HG02759 (cell line): Measurements from ENCODE around the gene TUBG2.

Source experiments
- ATAC-seq: cut with Tn5 transposase; IDR thresholded peaks from one replicate; pipeline ENCODE4 v1.9.1; 2021; ENCODE audit warnings: mild to moderate bottlenecking, moderate library complexity; ENCODE audit not compliant: unreplicated experiment

TUBG2 gene

GRCh38 chr17:42676424-42677011 is 17.4 kb downstream of the TUBG2 start, which contains the start of gene PLEKHH3:
Gene PLEKHH3 (minus strand): TSS chr17:42676994. CDS start chr17:42676563, 431 bp downstream.
- no peak for ATAC-seq

DNA sequence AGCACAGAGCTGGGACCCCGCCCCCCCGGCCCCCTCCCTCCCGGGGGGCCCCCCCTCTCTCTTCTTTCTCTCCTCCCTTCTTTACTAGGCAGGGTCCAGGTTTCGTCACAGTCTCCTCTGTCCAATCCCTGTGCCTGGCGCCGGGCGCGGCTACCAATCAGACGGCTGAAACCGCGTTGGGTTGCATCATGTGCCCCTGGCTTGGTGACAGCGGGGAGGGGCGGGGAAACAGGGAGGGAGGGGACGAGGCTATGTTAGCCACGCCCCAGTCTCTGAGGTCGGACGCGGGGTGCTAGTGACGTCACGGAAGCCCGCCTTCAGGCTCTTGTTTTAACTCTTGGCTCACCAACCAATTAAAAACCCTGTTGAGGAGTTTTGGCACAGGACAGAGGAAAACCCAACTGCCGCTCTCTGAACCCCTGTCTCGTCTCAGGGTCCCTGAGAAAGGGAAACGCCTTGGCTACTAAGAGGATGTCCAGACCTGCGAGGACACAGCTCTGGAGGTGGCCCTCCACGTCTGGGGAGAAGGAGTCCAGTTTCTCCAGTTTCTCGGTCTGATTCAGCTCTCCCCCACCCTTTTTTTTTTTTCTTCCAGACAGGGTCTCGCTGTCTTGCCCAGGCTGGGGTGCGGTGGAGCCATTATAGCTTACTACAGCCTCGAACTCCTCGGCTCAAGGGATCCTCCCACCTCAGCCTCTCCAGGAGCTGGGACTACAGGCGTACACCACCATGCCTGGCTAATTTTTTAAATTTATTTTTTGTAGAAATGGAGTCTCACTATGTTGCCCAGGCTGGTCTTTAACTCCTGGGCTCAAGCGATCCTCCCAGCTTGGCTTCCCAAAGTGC is 18.2 kb downstream of the TUBG2 start:
- peak; percentile 63 for ATAC-seq

DNA sequence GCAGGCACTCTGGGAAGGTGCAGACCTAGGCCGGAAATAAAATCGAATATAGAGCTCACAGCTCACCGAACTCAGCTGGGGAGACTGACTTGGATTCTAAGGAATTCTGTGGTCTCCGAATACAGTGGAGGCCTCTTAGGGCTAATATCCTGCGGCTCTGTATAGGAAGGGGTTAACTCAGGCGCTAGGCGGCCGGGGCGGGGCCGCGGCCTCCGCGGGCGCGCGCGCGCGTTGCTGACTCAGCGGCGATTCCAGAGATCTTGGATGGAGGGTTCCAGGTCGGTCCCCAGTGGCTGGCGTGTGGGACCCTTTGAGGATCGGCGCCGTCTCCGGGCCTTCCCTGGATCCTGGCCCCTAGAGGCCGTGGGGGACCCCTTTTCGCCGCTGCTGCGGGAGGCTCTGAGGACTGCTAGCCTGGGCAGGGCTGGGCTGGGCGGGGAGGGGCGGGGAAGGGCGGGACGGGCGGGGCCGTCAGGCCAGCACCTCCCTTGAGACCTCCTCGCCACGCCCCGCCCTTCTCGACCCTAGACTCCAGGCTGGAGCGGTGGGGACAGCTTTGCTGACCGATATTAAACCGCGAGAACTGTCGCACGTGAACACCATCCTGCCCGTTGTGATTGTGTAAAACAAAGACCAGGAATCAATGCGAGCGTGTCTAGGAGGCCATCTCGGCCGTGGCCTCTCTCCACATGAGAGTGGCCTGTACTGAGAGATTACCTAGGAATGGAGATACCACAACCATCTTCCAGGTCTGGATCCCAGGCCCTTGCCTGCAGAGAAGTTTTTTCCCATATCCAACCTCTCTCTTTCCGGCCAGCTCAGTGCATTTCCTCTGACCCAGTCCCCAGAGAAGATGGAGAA is 19.1 kb downstream of the TUBG2 start:
- ATAC-seq = peak; percentile 37

- no peak for ATAC-seq
Observed at GRCh38 chr17:42678951-42679491, 19.9 kb downstream of the TUBG2 start.

GRCh38 chr17:42679492-42680330 is 20.6 kb downstream of the TUBG2 start:
- ATAC-seq = peak; percentile 19

DNA sequence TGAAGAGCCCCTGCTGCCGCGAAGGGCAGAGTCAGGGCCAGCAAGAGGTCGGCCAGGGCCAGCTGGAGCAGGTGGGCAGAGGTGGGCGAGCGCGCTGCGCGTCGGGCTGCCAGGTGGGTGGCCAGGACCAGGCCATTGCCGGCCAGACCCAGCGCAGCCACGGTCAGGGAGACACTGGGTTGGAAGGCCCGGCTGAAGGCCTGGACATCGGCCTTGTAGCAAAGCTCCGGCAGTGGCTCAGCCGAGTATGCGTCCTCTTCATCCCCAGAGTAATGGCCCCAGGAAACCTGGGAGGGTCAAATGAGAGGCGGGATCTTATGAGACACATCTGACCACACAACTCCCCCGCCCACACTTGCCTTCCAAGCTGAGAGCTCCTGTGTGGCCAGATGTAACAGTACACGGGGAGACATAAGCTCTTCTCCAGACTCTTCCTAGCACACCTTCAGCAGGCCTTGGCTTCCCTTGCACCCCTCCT is 21.3 kb downstream of the TUBG2 start:
- no peak for ATAC-seq

- ATAC-seq = no peak
Observed at GRCh38 chr17:42681976-42682721, 23.1 kb downstream of the TUBG2 start, which contains the start of gene CNTNAP1. Gene CNTNAP1 (plus strand): TSS chr17:42682531. CDS start chr17:42682830, 299 bp downstream.

- no peak for ATAC-seq
Observed at GRCh38 chr17:42682722-42683403, 23.8 kb downstream of the TUBG2 start.

DNA sequence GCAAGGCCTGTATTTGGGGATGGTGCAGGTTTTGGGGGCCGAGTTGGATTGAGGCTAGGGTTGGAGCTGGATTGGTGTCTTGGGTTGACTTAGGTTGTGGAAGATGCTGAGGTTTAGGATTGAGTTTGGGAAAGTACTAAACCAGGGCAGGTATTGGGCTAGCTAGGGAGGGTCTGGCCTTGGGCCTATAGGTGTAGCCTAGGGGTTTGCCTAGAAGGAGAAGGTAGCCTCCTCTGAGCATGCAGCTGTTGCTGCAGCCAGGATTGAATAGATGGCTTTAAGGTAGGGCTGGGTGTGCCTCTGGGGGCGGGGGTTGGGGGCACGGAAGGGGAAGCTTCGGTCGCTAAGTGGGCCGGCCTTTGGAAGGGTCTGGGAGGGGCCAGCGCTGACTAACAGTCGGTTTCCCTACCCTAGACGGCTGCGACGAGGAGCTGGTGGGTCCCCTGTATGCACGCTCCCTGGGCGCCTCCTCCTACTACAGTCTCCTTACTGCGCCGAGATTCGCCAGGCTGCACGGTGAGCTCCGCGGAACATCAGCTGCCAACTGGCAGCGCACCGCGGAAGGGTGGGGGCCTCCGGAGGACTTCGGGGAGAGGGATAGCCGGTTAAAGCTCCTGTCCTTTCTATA is 24.4 kb downstream of the TUBG2 start:
- no peak for ATAC-seq

- no peak for ATAC-seq
Observed at GRCh38 chr17:42684929-42685556, 26.0 kb downstream of the TUBG2 start.

GRCh38 chr17:42685831-42686230 is 26.7 kb downstream of the TUBG2 start:
- ATAC-seq = no peak

GRCh38 chr17:42686520-42687128 is 27.5 kb downstream of the TUBG2 start:
- no peak for ATAC-seq

DNA sequence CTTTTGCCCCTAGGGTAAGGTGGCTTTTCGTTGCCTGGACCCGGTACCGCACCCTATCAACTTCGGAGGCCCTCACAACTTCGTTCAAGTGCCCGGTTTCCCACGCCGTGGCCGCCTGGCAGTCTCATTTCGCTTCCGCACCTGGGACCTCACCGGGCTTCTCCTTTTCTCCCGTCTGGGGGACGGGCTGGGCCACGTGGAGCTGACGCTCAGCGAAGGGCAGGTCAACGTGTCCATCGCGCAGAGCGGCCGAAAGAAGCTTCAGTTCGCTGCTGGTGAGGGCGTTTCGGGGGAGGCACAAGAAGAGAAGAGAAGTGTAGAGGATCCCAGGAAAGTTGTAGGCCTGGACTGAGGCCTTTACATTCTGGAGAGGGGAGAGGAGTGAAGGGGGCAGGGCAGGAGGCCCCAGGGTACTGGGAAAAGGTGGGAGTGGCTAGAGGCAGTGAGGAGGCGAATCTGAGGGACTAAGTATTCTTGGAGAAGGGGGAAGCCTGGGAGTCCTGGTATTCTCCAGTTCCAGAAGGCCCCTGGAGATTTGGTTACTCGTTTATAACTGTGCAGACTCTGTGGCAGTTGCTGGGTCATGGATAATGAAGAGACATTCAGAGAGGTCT is 28.7 kb downstream of the TUBG2 start:
- ATAC-seq = no peak

GRCh38 chr17:42690596-42690995 is 31.5 kb downstream of the TUBG2 start:
- no peak for ATAC-seq

DNA sequence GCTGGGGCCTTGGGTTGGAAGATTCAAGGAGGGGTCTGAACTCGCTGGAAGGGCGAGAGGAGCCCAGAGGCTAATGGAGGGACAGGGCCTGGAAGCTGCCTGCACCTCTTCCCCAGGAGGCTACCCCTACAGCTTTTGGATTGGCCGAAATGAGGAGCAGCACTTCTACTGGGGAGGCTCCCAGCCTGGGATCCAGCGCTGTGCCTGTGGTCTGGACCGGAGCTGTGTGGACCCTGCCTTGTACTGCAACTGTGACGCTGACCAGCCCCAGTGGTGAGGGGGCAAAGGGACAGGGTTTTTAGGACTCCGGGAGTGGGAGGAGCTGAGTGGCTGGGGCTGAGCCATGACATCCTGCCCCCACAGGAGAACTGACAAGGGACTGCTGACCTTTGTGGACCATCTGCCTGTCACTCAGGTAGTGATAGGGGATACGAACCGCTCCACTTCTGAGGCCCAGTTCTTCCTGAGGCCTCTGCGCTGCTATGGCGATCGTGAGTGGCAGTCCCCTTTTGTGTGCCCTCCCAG is 32.0 kb downstream of the TUBG2 start:
- ATAC-seq = no peak

- no peak for ATAC-seq
Observed at GRCh38 chr17:42692489-42692888, 33.4 kb downstream of the TUBG2 start.

DNA sequence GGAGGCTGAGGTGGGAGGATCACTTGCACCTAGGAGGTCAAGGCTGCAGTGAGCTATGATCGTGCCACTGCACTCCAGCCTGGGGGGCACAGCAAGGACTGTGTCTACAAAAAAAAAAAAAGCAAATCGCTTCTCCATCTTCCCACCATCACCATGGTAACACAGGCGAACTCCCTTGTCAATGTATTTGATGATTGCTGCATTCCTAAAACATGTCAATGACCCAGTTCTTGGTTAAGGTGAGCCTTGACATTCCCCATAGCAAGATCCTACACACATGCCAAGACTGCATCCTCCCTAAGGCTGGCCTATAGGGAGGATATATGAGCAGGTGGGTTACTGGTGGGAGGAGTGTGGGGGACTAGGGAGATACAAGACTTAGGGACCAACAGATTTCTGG is 35.4 kb downstream of the TUBG2 start:
- ATAC-seq = no peak
